22Rv1 (cell line): ENCODE measurements around the gene RAD52.
A peak's percentile ranks its signal among the peaks of the same experiment; 100 is the strongest.
"Not testable (repeated sequence)": the region's sequence is repeated elsewhere in the genome, so short reads cannot be mapped to it uniquely, and the experiment has no call there.

ENCODE experiments used
- H3K27ac ChIP-seq: fragments of 450-650 bp; 2 replicates; pipeline ENCODE4 v1.5.1; 2017
- ZFX ChIP-seq: fragments of 450-650 bp; IDR thresholded peaks from 2 replicates; pipeline ENCODE4 v1.6.1; 2017; ENCODE audit warnings: antibody characterized with exemption, borderline replicate concordance
- TF ChIP-seq, protein P1 (sequence below): fragments of 450-650 bp; IDR thresholded peaks from 2 replicates; pipeline ENCODE4 v1.5.1; 2017; ENCODE audit warnings: mild to moderate bottlenecking

RAD52 gene

DNA sequence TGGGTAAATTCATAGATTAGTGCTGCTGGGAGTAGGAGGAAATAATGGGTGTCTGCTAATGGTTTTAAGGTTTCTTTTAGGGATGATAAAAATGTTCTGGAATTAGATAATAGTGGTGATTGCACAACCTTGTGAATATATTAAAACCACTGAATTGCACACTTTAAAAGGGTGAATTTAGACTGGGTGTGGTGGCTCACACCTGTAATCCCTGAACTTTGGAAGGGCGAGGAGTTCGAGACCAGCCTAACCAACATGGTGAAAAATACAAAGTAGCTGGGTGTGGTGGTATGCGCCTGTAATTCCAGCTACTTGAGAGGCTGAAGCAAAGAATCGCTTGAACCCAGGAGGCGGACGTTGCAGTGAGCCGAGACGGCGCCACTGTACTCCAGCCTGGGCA is 1.3 kb downstream of the RAD52 start:
- TF ChIP-seq ZFX, result no peak
- TF ChIP-seq, protein P1, sequence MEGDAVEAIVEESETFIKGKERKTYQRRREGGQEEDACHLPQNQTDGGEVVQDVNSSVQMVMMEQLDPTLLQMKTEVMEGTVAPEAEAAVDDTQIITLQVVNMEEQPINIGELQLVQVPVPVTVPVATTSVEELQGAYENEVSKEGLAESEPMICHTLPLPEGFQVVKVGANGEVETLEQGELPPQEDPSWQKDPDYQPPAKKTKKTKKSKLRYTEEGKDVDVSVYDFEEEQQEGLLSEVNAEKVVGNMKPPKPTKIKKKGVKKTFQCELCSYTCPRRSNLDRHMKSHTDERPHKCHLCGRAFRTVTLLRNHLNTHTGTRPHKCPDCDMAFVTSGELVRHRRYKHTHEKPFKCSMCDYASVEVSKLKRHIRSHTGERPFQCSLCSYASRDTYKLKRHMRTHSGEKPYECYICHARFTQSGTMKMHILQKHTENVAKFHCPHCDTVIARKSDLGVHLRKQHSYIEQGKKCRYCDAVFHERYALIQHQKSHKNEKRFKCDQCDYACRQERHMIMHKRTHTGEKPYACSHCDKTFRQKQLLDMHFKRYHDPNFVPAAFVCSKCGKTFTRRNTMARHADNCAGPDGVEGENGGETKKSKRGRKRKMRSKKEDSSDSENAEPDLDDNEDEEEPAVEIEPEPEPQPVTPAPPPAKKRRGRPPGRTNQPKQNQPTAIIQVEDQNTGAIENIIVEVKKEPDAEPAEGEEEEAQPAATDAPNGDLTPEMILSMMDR, result no peak

DNA sequence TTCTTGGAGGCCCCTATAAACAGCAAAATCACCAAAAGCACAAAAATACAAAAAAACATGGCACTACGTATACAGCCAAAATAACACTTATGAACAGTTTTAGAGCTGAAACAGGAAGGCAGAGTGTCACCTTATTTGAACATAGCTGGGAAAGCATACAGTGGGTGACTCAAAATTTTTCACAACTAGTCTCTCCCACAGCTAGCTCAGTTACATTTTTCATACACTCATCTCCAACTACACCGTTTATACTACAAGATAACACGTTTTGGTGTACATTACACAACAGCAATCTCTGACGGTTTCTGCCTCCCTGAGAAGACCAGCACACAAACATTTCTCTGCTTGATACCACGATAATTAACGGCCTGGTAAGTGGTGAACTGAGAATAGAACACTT is 2.9 kb downstream of the RAD52 start:
- H3K27ac ChIP-seq, result no peak overlapping the region
- TF ChIP-seq, protein P1, result no peak
- TF ChIP-seq ZFX, result no peak

More for the DNA sequence above, 1.3 kb downstream of the RAD52 start:
- H3K27ac ChIP-seq, result peak overlapping the region; percentile 98

DNA sequence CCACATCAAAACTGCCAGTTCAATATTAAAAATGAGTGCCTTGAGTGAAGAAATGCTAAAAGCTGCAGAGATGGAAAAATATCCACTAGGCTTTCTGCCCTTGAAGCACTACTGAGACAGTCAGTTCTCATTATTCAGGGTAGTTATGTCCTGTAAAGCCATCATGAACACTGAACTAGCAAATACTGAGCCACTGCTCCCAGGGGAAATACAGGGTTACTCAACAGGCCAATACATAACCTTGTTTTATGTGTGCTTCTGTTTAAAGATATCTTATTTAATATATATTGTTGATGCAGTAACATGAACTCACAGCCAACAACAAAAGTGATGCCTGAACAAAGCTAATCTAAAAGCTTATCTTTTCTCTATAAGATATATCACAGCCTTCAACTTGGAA is 3.3 kb downstream of the RAD52 start:
- no peak overlapping the region for H3K27ac ChIP-seq
- TF ChIP-seq, protein P1, result no peak
- TF ChIP-seq ZFX, result no peak

DNA sequence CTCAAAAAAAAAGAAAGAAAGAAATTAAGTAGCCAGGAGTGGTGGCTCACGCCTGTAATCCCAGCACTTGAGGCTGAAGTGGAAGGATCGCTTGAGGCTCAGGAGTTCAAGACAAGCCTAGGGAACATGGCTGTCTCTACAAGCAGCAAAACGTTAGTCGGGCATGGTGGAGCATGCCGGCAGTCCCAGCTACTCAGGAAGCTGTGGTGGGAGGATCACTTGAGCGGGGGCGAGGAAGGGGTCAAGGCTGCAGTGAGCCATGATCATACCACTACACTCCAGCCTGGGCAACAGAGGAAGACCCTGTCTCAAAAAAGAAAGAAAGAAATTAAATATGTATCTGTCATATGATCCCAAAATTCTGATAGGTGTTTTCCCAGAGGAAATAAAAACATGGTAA is 5.3 kb downstream of the RAD52 start:
- TF ChIP-seq, protein P1, result no peak
- TF ChIP-seq ZFX, result no peak
- H3K27ac ChIP-seq, result no peak overlapping the region

DNA sequence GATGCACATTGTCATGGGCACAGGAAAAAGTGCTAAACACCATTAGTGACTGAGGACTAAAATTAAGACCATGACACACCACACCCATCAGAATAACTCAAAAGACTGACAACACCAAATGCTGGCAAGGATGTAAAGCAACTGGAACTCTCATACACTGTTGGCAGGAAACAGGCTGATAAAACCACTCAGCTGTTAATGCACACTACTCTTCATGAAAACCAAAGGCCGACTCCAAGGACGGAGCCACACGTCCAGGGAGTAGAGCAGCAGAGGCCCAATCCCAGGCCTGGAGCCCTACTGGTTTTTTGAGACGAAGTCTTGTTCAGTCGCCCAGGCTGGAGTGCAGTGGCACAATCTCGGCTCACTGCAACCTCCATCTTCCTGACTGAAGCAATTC is 6.4 kb downstream of the RAD52 start:
- TF ChIP-seq ZFX, result no peak
- TF ChIP-seq, protein P1, result no peak

DNA sequence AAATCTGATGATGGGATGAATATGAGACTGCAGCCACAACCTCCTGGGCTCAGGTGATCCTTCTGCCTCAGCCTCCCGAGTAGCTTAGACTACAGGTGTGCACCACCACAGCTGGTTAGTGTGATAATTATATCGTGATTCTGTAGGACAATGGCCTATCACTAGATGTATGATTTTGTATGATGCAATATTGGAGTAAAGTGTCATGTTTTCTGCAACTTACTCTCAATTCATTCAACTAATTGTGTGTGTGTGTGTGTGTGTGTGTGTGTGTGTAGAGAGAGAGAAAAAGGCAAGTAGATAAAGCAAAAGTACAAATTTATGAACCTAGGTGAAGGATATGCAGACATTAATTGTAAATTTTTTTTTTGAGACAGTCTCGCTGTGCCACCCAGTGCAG is 10.7 kb downstream of the RAD52 start:
- TF ChIP-seq ZFX, result no peak
- TF ChIP-seq, protein P1, result no peak
- no peak overlapping the region for H3K27ac ChIP-seq

More for the DNA sequence above, 6.4 kb downstream of the RAD52 start:
- no peak overlapping the region; the same call in 1 of the 2 replicates for H3K27ac ChIP-seq

DNA sequence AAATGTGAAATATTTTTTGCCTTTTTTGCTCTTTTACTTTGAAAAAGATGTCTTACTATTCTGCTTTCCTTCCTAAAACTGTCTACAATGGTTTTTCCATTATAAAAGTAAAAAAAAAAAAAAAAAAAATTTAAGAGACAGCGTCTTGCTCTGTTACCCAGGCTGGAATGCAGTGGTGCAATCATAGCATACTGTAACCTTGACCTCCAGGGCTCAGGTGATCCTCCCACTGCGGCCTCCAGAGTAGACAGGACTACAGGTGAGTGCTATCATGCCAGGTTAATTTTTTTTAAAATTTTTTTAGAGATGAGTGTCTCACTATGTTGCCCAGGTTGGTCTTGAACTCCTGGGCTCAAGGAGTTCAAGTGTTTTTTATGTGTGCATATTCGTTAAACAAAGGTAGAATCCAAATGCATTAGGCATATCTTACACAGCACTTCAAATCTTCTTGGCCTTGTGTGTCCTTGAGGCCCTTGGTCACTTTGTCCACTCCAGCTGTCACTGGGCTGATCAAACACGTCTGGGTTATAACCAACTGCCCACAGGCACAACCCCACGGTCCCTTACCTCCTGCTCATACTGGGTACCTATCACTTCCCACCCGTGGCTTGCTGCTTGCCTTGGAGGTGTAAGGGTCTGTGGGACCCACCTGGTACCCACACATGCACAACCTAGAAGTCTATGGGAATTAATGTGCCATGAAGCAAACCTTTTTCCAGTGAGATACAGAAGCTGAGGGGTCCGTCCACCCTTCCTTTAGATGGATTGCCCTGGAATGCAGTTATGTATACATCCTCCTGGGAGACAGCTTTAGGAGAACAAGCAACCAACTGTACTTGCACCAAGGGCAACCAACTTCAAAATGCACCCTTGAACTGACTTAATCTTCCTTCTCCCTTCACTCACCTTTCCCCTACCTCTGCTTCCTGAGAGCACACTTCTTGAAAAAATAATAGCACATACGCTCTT is 12.8 kb downstream of the RAD52 start:
- TF ChIP-seq, protein P1, result no peak
- no peak for TF ChIP-seq ZFX
- no peak overlapping the region for H3K27ac ChIP-seq

DNA sequence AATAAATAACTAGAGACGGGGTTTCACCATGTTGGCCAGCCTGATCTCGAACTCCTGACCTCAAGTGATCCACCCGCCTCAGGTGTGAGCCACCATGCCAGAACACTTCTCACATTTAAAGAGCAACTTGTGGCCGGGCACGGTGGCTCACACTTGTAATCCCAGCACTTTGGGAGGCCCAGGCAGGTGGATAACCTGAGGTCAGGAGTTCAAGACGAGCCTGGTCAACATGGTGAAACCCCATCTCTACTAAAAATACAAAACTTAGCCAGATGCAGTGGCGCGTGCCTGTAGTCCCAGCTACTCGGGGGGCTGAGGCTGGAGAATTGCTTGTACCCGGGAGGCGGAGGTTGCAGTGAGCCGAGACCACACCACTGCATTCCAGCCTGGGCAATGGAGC is 13.6 kb downstream of the RAD52 start:
- H3K27ac ChIP-seq, result not testable (repeated sequence)
